Astrocyte of the cerebellum (primary cell): ENCODE results near the gene ABCA13.

ENCODE experiments used
- DNase-seq: peaks from one replicate; pipeline ENCODE4 v3.0.0-alpha.2; 2011; ENCODE audit warnings: low read depth
- H3K4me3 ChIP-seq: 2 replicates; pipeline ENCODE4 v1.5.1; 2011; ENCODE audit warnings: mild to moderate bottlenecking, low read depth, low read length, moderate library complexity
- in situ Hi-C: cut with HindIII; loops from 2 replicates; pipeline ENCODE4 v1.10.0; 2017; ENCODE audit warnings: low sequenced_read_pairs
- TF ChIP-seq, protein P1 (sequence below): IDR thresholded peaks from 2 replicates; pipeline ENCODE4 v1.5.1; 2012; ENCODE audit warnings: low read length, low read depth, moderate library complexity, mild to moderate bottlenecking; ENCODE audit errors: missing control alignments

Gene ABCA13

GRCh38 chr7:48551652-48552051, 380.4 kb downstream of the ABCA13 start:
- in situ Hi-C loops: no loop called here
- no peak for DNase-seq
- TF ChIP-seq, protein P1, sequence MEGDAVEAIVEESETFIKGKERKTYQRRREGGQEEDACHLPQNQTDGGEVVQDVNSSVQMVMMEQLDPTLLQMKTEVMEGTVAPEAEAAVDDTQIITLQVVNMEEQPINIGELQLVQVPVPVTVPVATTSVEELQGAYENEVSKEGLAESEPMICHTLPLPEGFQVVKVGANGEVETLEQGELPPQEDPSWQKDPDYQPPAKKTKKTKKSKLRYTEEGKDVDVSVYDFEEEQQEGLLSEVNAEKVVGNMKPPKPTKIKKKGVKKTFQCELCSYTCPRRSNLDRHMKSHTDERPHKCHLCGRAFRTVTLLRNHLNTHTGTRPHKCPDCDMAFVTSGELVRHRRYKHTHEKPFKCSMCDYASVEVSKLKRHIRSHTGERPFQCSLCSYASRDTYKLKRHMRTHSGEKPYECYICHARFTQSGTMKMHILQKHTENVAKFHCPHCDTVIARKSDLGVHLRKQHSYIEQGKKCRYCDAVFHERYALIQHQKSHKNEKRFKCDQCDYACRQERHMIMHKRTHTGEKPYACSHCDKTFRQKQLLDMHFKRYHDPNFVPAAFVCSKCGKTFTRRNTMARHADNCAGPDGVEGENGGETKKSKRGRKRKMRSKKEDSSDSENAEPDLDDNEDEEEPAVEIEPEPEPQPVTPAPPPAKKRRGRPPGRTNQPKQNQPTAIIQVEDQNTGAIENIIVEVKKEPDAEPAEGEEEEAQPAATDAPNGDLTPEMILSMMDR: no peak

DNA sequence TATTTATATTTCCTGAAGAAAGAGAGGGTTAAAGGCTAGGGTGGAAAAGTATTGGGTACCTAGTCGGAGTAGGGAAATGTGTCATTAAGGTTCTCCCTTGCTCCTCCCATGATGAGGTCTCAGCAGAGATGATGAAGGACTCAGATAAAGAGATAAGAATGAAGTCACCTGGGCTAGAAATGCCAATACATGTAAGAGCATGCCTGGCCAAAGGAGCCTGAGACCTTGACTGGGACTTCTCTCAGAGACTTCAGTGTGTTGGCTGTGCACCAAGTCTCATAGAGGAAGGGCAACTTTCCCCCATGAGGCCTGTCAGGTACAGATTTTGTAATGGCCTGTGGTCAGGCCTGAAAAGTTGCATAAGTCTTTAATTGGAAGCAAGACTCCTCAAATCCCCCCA, 392.1 kb downstream of the ABCA13 start:
- H3K4me3 ChIP-seq: no peak overlapping the region
- no peak for DNase-seq
- TF ChIP-seq, protein P1: no peak
- in situ Hi-C loops: no loop called here

More at GRCh38 chr7:48551652-48552051, 380.4 kb downstream of the ABCA13 start:
- H3K4me3 ChIP-seq: no peak overlapping the region

DNA sequence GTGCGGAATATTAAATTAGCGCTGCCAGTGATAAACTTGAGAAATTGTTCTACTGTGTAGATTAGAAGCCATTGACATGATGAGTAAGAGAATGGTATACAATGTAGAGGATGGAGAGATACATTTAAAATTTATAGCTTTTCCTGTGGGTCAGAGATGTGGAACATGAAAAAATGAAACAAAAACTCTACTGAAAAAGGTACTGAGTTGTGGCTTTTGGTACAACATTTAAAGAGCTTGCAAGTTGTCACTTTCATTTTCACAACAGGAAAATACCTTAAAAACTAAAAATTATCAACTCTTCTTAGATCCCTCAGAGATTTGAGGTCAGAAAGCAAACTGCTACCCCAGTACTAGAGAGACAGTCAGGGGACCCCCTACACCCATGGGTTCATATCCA, 404.3 kb downstream of the ABCA13 start:
- in situ Hi-C loops: no loop called here
- DNase-seq: no peak
- H3K4me3 ChIP-seq: no peak overlapping the region
- TF ChIP-seq, protein P1: no peak

- no peak for DNase-seq
- in situ Hi-C loops: no loop called here
- TF ChIP-seq, protein P1: no peak
- H3K4me3 ChIP-seq: no peak overlapping the region
Measured at GRCh38 chr7:48587475-48587874, 416.2 kb downstream of the ABCA13 start.

DNA sequence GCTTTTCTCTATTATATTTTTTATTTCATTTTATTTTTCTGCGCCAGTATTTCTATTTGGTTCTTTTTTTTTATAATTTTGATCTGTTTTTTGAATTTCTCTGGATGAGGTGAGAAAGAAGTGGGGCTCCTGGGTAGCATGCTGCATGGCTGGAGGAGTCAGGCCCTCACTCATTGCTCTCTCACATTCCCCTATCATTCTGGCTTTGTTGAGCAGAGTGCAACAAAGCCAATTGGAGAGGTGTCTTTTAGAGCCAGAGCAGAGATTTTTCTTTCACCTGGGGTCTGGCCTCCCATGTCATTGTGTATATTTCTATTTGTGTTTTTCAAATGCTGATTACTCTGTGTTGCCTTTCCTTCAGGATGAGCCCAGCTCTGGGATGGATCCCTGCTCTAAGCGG, 423.1 kb downstream of the ABCA13 start:
- in situ Hi-C loops: no loop called here
- no peak for DNase-seq
- TF ChIP-seq, protein P1: no peak
- no peak overlapping the region for H3K4me3 ChIP-seq

DNA sequence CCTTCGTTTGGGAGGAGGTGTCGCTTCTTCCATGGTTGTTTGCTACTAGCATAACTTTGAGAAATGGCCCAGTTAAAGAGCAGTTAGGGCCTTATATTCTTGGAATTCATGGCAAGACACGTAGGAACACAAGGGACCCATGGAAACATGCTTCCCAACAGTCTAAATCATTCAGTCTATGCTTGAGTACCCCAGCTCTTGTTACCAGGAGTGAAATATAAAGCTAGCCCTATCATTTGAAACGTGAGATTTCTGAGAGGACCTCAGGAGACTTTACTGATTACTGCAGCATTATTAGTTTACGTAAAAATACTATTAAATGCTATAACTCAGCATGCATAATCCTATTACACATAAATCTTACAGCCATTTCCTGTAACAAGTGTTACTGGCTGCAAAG, 424.5 kb downstream of the ABCA13 start:
- no peak overlapping the region for H3K4me3 ChIP-seq
- TF ChIP-seq, protein P1: no peak
- in situ Hi-C loops: no loop called here
- no peak for DNase-seq

DNA sequence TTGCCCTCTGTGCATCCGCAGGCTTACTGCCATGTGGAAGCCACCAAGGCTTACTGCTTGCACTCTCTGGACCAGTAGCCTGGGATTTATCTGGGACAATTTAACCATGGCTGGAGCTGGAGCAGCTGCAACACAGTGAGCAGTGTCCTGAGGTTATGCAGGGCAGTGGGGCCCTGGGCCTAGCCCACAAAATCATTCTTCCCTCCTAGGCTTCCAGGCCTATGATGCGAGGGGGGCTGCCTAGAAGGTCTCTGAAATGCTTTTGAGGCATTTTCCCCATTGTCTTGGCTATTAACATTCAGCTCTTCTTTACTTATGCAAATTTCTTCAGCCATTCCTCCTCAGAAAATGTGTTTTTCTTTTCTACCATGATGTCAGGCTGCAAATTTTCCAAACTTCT, 439.4 kb downstream of the ABCA13 start:
- no peak for DNase-seq
- H3K4me3 ChIP-seq: no peak overlapping the region
- in situ Hi-C loops: no loop called here
- TF ChIP-seq, protein P1: no peak
